GM23338 (cell line): ENCODE results near the gene POU5F2. TPM values are rescaled to one million over a fixed set of nuclear protein-coding genes. Genes with fewer than 3 reads are reported as not detected.

Experiments used
- ATAC-seq: fragments of 200-7000 bp; cut with Tn5 transposase; 3 replicates; pipeline ENCODE4 v1.9.1; 2020
- DNase-seq: peaks from one replicate; pipeline ENCODE4 v3.0.0-alpha.2; 2015; ENCODE audit warnings: low spot score
- H2AFZ ChIP-seq: fragments of 200-600 bp; sonication (generic); 2 replicates; pipeline ENCODE4 v1.8.0; 2016; ENCODE audit warnings: antibody characterized with exemption, mild to moderate bottlenecking, moderate library complexity
- H3F3A ChIP-seq: fragments of 200-600 bp; sonication (generic); replicated peaks from 2 replicates; pipeline ENCODE4 v1.8.0; 2017; ENCODE audit warnings: antibody characterized with exemption, mixed run types, low read depth
- H3K27ac ChIP-seq: fragments of 200-600 bp; sonication (generic); 2 replicates; pipeline ENCODE4 v1.6.1; 2016; ENCODE audit warnings: low read depth
- H3K27me3 ChIP-seq: fragments of 200-600 bp; sonication (generic); 2 replicates; pipeline ENCODE4 v1.8.0; 2016; ENCODE audit warnings: mild to moderate bottlenecking, mixed run types, moderate library complexity; ENCODE audit not compliant: insufficient read depth
- H3K36me3 ChIP-seq: fragments of 200-600 bp; sonication (generic); 2 replicates; pipeline ENCODE4 v1.8.0; 2016; ENCODE audit warnings: mild to moderate bottlenecking; ENCODE audit not compliant: insufficient read depth
- H3K4me1 ChIP-seq: fragments of 200-600 bp; sonication (generic); 2 replicates; pipeline ENCODE4 v1.8.0; 2016; ENCODE audit warnings: mild to moderate bottlenecking, moderate library complexity; ENCODE audit not compliant: insufficient read depth
- H3K4me2 ChIP-seq: fragments of 200-600 bp; sonication (generic); 2 replicates; pipeline ENCODE4 v1.7.1; 2017; ENCODE audit warnings: mixed run types
- H3K4me3 ChIP-seq: fragments of 200-600 bp; sonication (generic); 2 replicates; pipeline ENCODE4 v1.6.1; 2016; ENCODE audit warnings: mixed run types
- H3K79me2 ChIP-seq: fragments of 200-600 bp; sonication (generic); replicated peaks from 2 replicates; pipeline ENCODE4 v1.8.0; 2017; ENCODE audit warnings: mild to moderate bottlenecking; ENCODE audit not compliant: insufficient read depth
- H3K9me2 ChIP-seq: fragments of 200-600 bp; sonication (generic); 2 replicates; pipeline ENCODE4 v1.8.0; 2017; ENCODE audit not compliant: insufficient read depth
- H4K20me1 ChIP-seq: fragments of 200-600 bp; sonication (generic); replicated peaks from 2 replicates; pipeline ENCODE4 v1.8.0; 2017; ENCODE audit warnings: mild to moderate bottlenecking; ENCODE audit not compliant: insufficient read depth
- H3K27ac Mint-ChIP-seq: 2 replicates; pipeline ENCODE4 v1.8.0; 2020; ENCODE audit warnings: inconsistent platforms, mild to moderate bottlenecking, moderate library complexity, mixed read lengths
- H3K27me3 Mint-ChIP-seq: 3 replicates; pipeline ENCODE4 v1.8.0; 2022; ENCODE audit warnings: low read depth, mild to moderate bottlenecking, moderate library complexity, mixed read lengths, inconsistent platforms; ENCODE audit not compliant: insufficient read depth, poor library complexity
- H3K36me3 Mint-ChIP-seq: 3 replicates; pipeline ENCODE4 v1.8.0; 2021; ENCODE audit warnings: low read depth, mild to moderate bottlenecking, inconsistent platforms, moderate library complexity, mixed read lengths
- H3K4me1 Mint-ChIP-seq: 3 replicates; pipeline ENCODE4 v1.8.0; 2020; ENCODE audit warnings: mild to moderate bottlenecking, inconsistent platforms, mixed read lengths
- H3K4me3 Mint-ChIP-seq: 3 replicates; pipeline ENCODE4 v1.8.0; 2021; ENCODE audit warnings: moderate library complexity, mild to moderate bottlenecking, inconsistent platforms, mixed read lengths
- H3K9me3 Mint-ChIP-seq: 3 replicates; pipeline ENCODE4 v1.8.0; 2020; ENCODE audit warnings: moderate library complexity, mild to moderate bottlenecking, inconsistent platforms, mixed read lengths
- CREB1 ChIP-seq: fragments of 250-450 bp; sonication (Bioruptor Pico); IDR thresholded peaks from 2 replicates; pipeline ENCODE4 v1.5.0; 2020; ENCODE audit warnings: low read depth, mild to moderate bottlenecking, moderate library complexity
- CTCF ChIP-seq, 2 experiments: fragments of 200-600 bp in 1 of 2; sonication (generic) in 1 of 2; conservative IDR thresholded peaks; 2 replicates each; pipeline versions ENCODE4 v1.5.1 to v1.6.1; 2016 to 2017; ENCODE audit warnings: antibody characterized with exemption in 2 of 2, low read depth in 2 of 2, mild to moderate bottlenecking in 2 of 2, moderate library complexity in 1 of 2
- ETS1 ChIP-seq: IDR thresholded peaks from 2 replicates; pipeline ENCODE4 v1.6.1; 2016; ENCODE audit warnings: antibody characterized with exemption
- EZH2 ChIP-seq: fragments of 200-600 bp; sonication (generic); IDR thresholded peaks from one replicate; pipeline ENCODE4 v1.8.0; 2017; ENCODE audit warnings: antibody characterized with exemption, mild to moderate bottlenecking, low read depth; ENCODE audit not compliant: unreplicated experiment
- EZH2phosphoT487 ChIP-seq: fragments of 200-600 bp; sonication (generic); IDR thresholded peaks from one replicate; pipeline ENCODE4 v1.8.1; 2018; ENCODE audit warnings: antibody characterized with exemption; ENCODE audit not compliant: unreplicated experiment
- JUNB ChIP-seq: IDR thresholded peaks from one replicate; pipeline ENCODE4 v1.6.1; 2016; ENCODE audit warnings: antibody characterized with exemption; ENCODE audit not compliant: unreplicated experiment
- NANOG ChIP-seq: IDR thresholded peaks from 2 replicates; pipeline ENCODE4 v1.6.1; 2016; ENCODE audit warnings: antibody characterized with exemption, borderline replicate concordance
- POLR2AphosphoS5 ChIP-seq: IDR thresholded peaks from 2 replicates; pipeline ENCODE4 v1.6.1; 2016; ENCODE audit warnings: antibody characterized with exemption, low read depth
- REST ChIP-seq: IDR thresholded peaks from one replicate; pipeline ENCODE4 v1.6.1; 2018; ENCODE audit warnings: antibody characterized with exemption; ENCODE audit not compliant: unreplicated experiment
- STAT1 ChIP-seq: IDR thresholded peaks from one replicate; pipeline ENCODE4 v1.6.1; 2016; ENCODE audit warnings: antibody characterized with exemption; ENCODE audit not compliant: unreplicated experiment
- ZNF114 ChIP-seq: fragments of 250-450 bp; sonication (Bioruptor Pico); IDR thresholded peaks from 2 replicates; pipeline ENCODE4 v1.5.0; 2020; ENCODE audit warnings: mild to moderate bottlenecking, moderate library complexity
- ZNF331 ChIP-seq: fragments of 250-450 bp; sonication (Bioruptor Pico); IDR thresholded peaks from 2 replicates; pipeline ENCODE4 v1.5.0; 2020; ENCODE audit warnings: low read depth, mild to moderate bottlenecking, moderate library complexity
- ZNF462 ChIP-seq: fragments of 250-450 bp; sonication (Bioruptor Pico); IDR thresholded peaks from 2 replicates; pipeline ENCODE4 v1.5.0; 2020; ENCODE audit warnings: mild to moderate bottlenecking, moderate library complexity
- polyA plus RNA-seq: library from polyadenylated mRNA; unstranded; fragments of >200 nt; fragmentation: Nextera tagmentation; extraction: Ambion mirVana; gene quantifications from 2 replicates; pipeline ENCODE4 v1.2.1, GENCODE V29; 2016
- total RNA-seq: library from RNA; depleted of rRNA; stranded (reverse); fragments of >200 nt; shearing (Covaris generic); gene quantifications from 2 replicates; pipeline ENCODE4 v1.2.3, GENCODE V29; 2014

The POU5F2 gene
- total and polyA plus RNA-seq, 2 experiments from 2014 or later: 0.11 to 0.76 TPM

GRCh38 chr5:93736284-93736683, 5.1 kb downstream of the POU5F2 start:
- H3K36me3 ChIP-seq: no peaks in the 10 kb centered on the region
- H3K27ac ChIP-seq: no peak overlapping the region
- H3F3A ChIP-seq: no peaks in the 10 kb centered on the region
- peaks cover 4% of the 10 kb centered on the region for H3K27me3 Mint-ChIP-seq
- ATAC-seq: no peak
- no peaks in the 10 kb centered on the region; the same call in 1 of the 2 replicates for H3K9me2 ChIP-seq
- H4K20me1 ChIP-seq: no peaks in the 10 kb centered on the region
- H3K79me2 ChIP-seq: no peaks in the 10 kb centered on the region
- no peak overlapping the region for H3K27ac Mint-ChIP-seq
- no peaks in the 10 kb centered on the region for H3K4me1 ChIP-seq
- no peaks in the 10 kb centered on the region for H3K36me3 Mint-ChIP-seq
- no peaks in the 10 kb centered on the region; the same call in 2 of the 3 replicates for H3K9me3 Mint-ChIP-seq
- TF ChIP-seq NANOG (no peak), CREB1 (CRISPR knock-in tag) (no peak), CTCF (conservative IDR thresholded peaks at IDR 0.05; ENCODE audit: low read depth in 2 of 2) (no peak), ZNF331 (CRISPR knock-in tag) (no peak), EZH2phosphoT487 (no peak), JUNB (no peak), EZH2 (no peak), STAT1 (no peak), ZNF114 (CRISPR knock-in tag) (no peak), POLR2AphosphoS5 (no peak), ZNF462 (CRISPR knock-in tag) (no peak), REST (no peak), ETS1 (no peak)
- H3K27me3 ChIP-seq: no peaks in the 10 kb centered on the region
- no peak for DNase-seq
- H2AFZ ChIP-seq: no peak overlapping the region
- H3K4me2 ChIP-seq: no peak overlapping the region
- H3K4me3 Mint-ChIP-seq: no peak overlapping the region
- H3K4me1 Mint-ChIP-seq: no peaks in the 10 kb centered on the region
- no peak overlapping the region for H3K4me3 ChIP-seq
